K562 (cell line): ENCODE data around the gene NOS2.

Experiments used
- MEF2A ChIP-seq: IDR thresholded peaks from 2 replicates; pipeline ENCODE4 v1.6.1; 2011; ENCODE audit warnings: low read depth, mild to moderate bottlenecking, low read length, moderate library complexity; ENCODE audit not compliant: control insufficient read depth
- NR2C2 ChIP-seq, 2 experiments: fragments of 200-800 bp in 1 of 2; sonication (Bioruptor generic) in 1 of 2; sonication (generic) in 1 of 2; formaldehyde crosslinking in 1 of 2; IDR thresholded peaks; 2 replicates each; pipeline versions ENCODE4 v1.6.1 to v1.8.0; 2016 to 2022; ENCODE audit warnings: mild to moderate bottlenecking in 1 of 2, missing compliant biosample characterization in 1 of 2, missing genetic modification characterization in 1 of 2, missing genetic modification reagents in 1 of 2
- PRMT5 ChIP-seq: sonication (generic); formaldehyde crosslinking; IDR thresholded peaks from 2 replicates; pipeline ENCODE4 v1.5.0; 2020; ENCODE audit warnings: missing genetic modification reagents
- SOX6 ChIP-seq: fragments of 450-650 bp; IDR thresholded peaks from 2 replicates; pipeline ENCODE4 v1.6.1; 2014; ENCODE audit warnings: mild to moderate bottlenecking
- SP1 ChIP-seq: sonication (generic); formaldehyde crosslinking; IDR thresholded peaks from 2 replicates; pipeline ENCODE4 v1.8.1; 2022; ENCODE audit warnings: mild to moderate bottlenecking, missing genetic modification reagents
- ZNF561 ChIP-seq: fragments of 450-650 bp; formaldehyde crosslinking; conservative IDR thresholded peaks from 2 replicates; pipeline ENCODE4 v1.4.0; 2020; ENCODE audit warnings: mild to moderate bottlenecking, moderate library complexity
- TF ChIP-seq, protein P1 (sequence below), 3 experiments: IDR thresholded peaks in 2 of 3; conservative IDR thresholded peaks in 1 of 3; 2 replicates each; pipeline ENCODE4 v1.5.1; 2011 to 2012; ENCODE audit warnings: low read length in 3 of 3, mild to moderate bottlenecking in 3 of 3, control low read depth in 2 of 3, improper control_type of control experiment in 1 of 3, inconsistent platforms in 1 of 3, low read depth in 1 of 3, mixed read lengths in 1 of 3, moderate library complexity in 1 of 3; ENCODE audit not compliant: insufficient read depth in 2 of 3

GRCh38 chr17:27849474-27850185 is 49.3 kb upstream of the NOS2 start:
- no peak for TF ChIP-seq NR2C2 (CRISPR knock-in tag; IDR thresholded peaks at IDR 0.05)
- TF ChIP-seq NR2C2 (tag; IDR thresholded peaks at IDR 0.05): no peak
- TF ChIP-seq PRMT5: no peak
- no peak for TF ChIP-seq SOX6
- no peak for TF ChIP-seq SP1
- no peak for TF ChIP-seq ZNF561 (CRISPR knock-in tag)
- no peak for TF ChIP-seq MEF2A
- TF ChIP-seq, protein P1, sequence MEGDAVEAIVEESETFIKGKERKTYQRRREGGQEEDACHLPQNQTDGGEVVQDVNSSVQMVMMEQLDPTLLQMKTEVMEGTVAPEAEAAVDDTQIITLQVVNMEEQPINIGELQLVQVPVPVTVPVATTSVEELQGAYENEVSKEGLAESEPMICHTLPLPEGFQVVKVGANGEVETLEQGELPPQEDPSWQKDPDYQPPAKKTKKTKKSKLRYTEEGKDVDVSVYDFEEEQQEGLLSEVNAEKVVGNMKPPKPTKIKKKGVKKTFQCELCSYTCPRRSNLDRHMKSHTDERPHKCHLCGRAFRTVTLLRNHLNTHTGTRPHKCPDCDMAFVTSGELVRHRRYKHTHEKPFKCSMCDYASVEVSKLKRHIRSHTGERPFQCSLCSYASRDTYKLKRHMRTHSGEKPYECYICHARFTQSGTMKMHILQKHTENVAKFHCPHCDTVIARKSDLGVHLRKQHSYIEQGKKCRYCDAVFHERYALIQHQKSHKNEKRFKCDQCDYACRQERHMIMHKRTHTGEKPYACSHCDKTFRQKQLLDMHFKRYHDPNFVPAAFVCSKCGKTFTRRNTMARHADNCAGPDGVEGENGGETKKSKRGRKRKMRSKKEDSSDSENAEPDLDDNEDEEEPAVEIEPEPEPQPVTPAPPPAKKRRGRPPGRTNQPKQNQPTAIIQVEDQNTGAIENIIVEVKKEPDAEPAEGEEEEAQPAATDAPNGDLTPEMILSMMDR (IDR thresholded peaks at IDR 0.05 in 2 of 3, conservative IDR thresholded peaks at IDR 0.05 in 1 of 3; ENCODE audit: insufficient read depth in 2 of 3, low read depth in 1 of 3, low read length in 3 of 3): no peak
